ENCODE measurements around the gene APOF. TPM values are rescaled to one million over a fixed set of nuclear protein-coding genes. Genes with fewer than 3 reads are reported as not detected.
A peak's percentile ranks its signal among the peaks of the same experiment; 100 is the strongest.

The APOF gene
- total and polyA plus RNA-seq, 2 donors (not counting 1 experiment from before 2014, with no cell fraction given) = not detected

- Histone ChIP-seq H3K36me3 (ENCODE audit: control insufficient read depth, insufficient read depth, low read length) (no peaks in the 10 kb centered on the region), H3K9ac (ENCODE audit: insufficient read depth, low read length) (no peak overlapping the region), H4K20me1 (ENCODE audit: control insufficient read depth, extremely low read depth, insufficient read depth, low read length) (no peaks in the 10 kb centered on the region), H3K4me3 (replicated peaks in 1 of 4; ENCODE audit: control extremely low read depth in 1 of 4, insufficient read depth in 1 of 4, low read depth in 3 of 4, low read length in 4 of 4) (peak overlapping the region; percentile 45 to 82 (median 66)), H2AFZ (ENCODE audit: low read length) (peak overlapping the region; percentile 27), H3K27me3 (ENCODE audit: control insufficient read depth, insufficient read depth, low read length) (no peaks in the 10 kb centered on the region), H3K27ac (ENCODE audit: insufficient read depth, low read length) (peak overlapping the region; percentile 86), H3K9me3 (ENCODE audit: control insufficient read depth, insufficient read depth, low read depth, low read length) (no peaks in the 10 kb centered on the region), H3K4me2 (ENCODE audit: extremely low read depth, insufficient read depth, low read length) (peak overlapping the region; percentile 98), H3K79me2 (ENCODE audit: control insufficient read depth, insufficient read depth, low read length) (no peaks in the 10 kb centered on the region), H3K4me1 (ENCODE audit: control insufficient read depth, extremely low read depth, insufficient read depth, low read length) (peaks cover 10% of the 10 kb centered on the region)
- DNase-seq (ENCODE audit: low read depth in 2 of 2) = no peak
- TF ChIP-seq EZH2 (IDR thresholded peaks at IDR 0.05; ENCODE audit: low read length, missing control alignments) = no peak
- TF ChIP-seq, protein P1, sequence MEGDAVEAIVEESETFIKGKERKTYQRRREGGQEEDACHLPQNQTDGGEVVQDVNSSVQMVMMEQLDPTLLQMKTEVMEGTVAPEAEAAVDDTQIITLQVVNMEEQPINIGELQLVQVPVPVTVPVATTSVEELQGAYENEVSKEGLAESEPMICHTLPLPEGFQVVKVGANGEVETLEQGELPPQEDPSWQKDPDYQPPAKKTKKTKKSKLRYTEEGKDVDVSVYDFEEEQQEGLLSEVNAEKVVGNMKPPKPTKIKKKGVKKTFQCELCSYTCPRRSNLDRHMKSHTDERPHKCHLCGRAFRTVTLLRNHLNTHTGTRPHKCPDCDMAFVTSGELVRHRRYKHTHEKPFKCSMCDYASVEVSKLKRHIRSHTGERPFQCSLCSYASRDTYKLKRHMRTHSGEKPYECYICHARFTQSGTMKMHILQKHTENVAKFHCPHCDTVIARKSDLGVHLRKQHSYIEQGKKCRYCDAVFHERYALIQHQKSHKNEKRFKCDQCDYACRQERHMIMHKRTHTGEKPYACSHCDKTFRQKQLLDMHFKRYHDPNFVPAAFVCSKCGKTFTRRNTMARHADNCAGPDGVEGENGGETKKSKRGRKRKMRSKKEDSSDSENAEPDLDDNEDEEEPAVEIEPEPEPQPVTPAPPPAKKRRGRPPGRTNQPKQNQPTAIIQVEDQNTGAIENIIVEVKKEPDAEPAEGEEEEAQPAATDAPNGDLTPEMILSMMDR (conservative IDR thresholded peaks at IDR 0.05 in 1 of 2, IDR thresholded peaks at IDR 0.05 in 1 of 2; ENCODE audit: low read depth in 1 of 2, low read length in 2 of 2) = no peak
Observed at GRCh38 chr12:56332512-56333196, 30.0 kb downstream of the APOF start.

GRCh38 chr12:56330936-56331490 lies 31.6 kb downstream of the APOF start:
- Histone ChIP-seq H3K9me3 (ENCODE audit: control insufficient read depth, insufficient read depth, low read depth, low read length) (no peaks in the 10 kb centered on the region), H2AFZ (ENCODE audit: low read length) (no peak overlapping the region), H3K4me3 (replicated peaks in 1 of 4; ENCODE audit: control extremely low read depth in 1 of 4, insufficient read depth in 1 of 4, low read depth in 3 of 4, low read length in 4 of 4) (no peak overlapping the region), H3K36me3 (ENCODE audit: control insufficient read depth, insufficient read depth, low read length) (no peaks in the 10 kb centered on the region), H3K4me2 (ENCODE audit: extremely low read depth, insufficient read depth, low read length) (no peak overlapping the region), H4K20me1 (ENCODE audit: control insufficient read depth, extremely low read depth, insufficient read depth, low read length) (no peaks in the 10 kb centered on the region), H3K4me1 (ENCODE audit: control insufficient read depth, extremely low read depth, insufficient read depth, low read length) (peaks cover 10% of the 10 kb centered on the region), H3K27me3 (ENCODE audit: control insufficient read depth, insufficient read depth, low read length) (no peaks in the 10 kb centered on the region), H3K9ac (ENCODE audit: insufficient read depth, low read length) (no peak overlapping the region), H3K27ac (ENCODE audit: insufficient read depth, low read length) (no peak overlapping the region), H3K79me2 (ENCODE audit: control insufficient read depth, insufficient read depth, low read length) (no peaks in the 10 kb centered on the region)
- TF ChIP-seq, protein P1 (conservative IDR thresholded peaks at IDR 0.05 in 1 of 2, IDR thresholded peaks at IDR 0.05 in 1 of 2; ENCODE audit: low read depth in 1 of 2, low read length in 2 of 2) = no peak
- no peak for DNase-seq (ENCODE audit: low read depth in 2 of 2)

- H3K4me1 ChIP-seq (ENCODE audit: control insufficient read depth, extremely low read depth, insufficient read depth, low read length) = no peaks in the 10 kb centered on the region
- H3K36me3 ChIP-seq (ENCODE audit: control insufficient read depth, insufficient read depth, low read length) = peaks cover 3% of the 10 kb centered on the region
Observed at GRCh38 chr12:56326533-56326932, 36.1 kb downstream of the APOF start.

More at GRCh38 chr12:56326533-56326932, 36.1 kb downstream of the APOF start:
- Histone ChIP-seq H4K20me1 (ENCODE audit: control insufficient read depth, extremely low read depth, insufficient read depth, low read length) (no peaks in the 10 kb centered on the region), H3K27ac (ENCODE audit: insufficient read depth, low read length) (no peak overlapping the region), H3K4me3 (replicated peaks in 1 of 4; ENCODE audit: control extremely low read depth in 1 of 4, insufficient read depth in 1 of 4, low read depth in 3 of 4, low read length in 4 of 4) (no peak overlapping the region), H3K9me3 (ENCODE audit: control insufficient read depth, insufficient read depth, low read depth, low read length) (no peaks in the 10 kb centered on the region), H3K9ac (ENCODE audit: insufficient read depth, low read length) (no peak overlapping the region), H3K27me3 (ENCODE audit: control insufficient read depth, insufficient read depth, low read length) (no peaks in the 10 kb centered on the region), H3K4me2 (ENCODE audit: extremely low read depth, insufficient read depth, low read length) (no peak overlapping the region), H2AFZ (ENCODE audit: low read length) (no peak overlapping the region), H3K79me2 (ENCODE audit: control insufficient read depth, insufficient read depth, low read length) (no peaks in the 10 kb centered on the region)
- TF ChIP-seq EZH2 (IDR thresholded peaks at IDR 0.05; ENCODE audit: low read length, missing control alignments) = no peak
- TF ChIP-seq, protein P1 (conservative IDR thresholded peaks at IDR 0.05 in 1 of 2, IDR thresholded peaks at IDR 0.05 in 1 of 2; ENCODE audit: low read depth in 1 of 2, low read length in 2 of 2) = no peak
- DNase-seq (ENCODE audit: low read depth in 2 of 2) = no peak

All from fibroblast of lung (primary cell).